CD8-positive, alpha-beta memory T cell (primary cell): ENCODE measurements around the gene KIZ. TPM values are rescaled to one million over a fixed set of nuclear protein-coding genes. Genes with fewer than 3 reads are reported as not detected.

Source experiments
- CTCF ChIA-PET: fragments of 350-600 bp; sonication (Branson Sonifier 250); formaldehyde crosslinking; loops from one replicate; lab custom pipeline; 2021; ENCODE audit warnings: antibody characterized with exemption; lab: Charles Lee
- POLR2A ChIA-PET: fragments of 350-600 bp; sonication (Branson Sonifier 250); formaldehyde crosslinking; loops from one replicate; lab custom pipeline; 2021; ENCODE audit warnings: antibody characterized with exemption; lab: Charles Lee
- DNase-seq, 5 donors: peaks; one replicate each; pipeline versions ENCODE4 v3.0.0 to v3.0.0-alpha.2; 2020 to 2022; ENCODE audit warnings: mixed read lengths in 1 of 5
- H3K27ac ChIP-seq: one replicate; pipeline ENCODE4 v1.7.0; 2013; ENCODE audit warnings: low read depth, mild to moderate bottlenecking, low read length, moderate library complexity
- H3K27me3 ChIP-seq: 2 replicates; pipeline ENCODE4 v1.7.0; 2013; ENCODE audit warnings: low read length, mild to moderate bottlenecking; ENCODE audit not compliant: insufficient read depth, poor library complexity, severe bottlenecking
- H3K36me3 ChIP-seq: 2 replicates; pipeline ENCODE4 v1.7.0; 2013; ENCODE audit warnings: mild to moderate bottlenecking, low read length, moderate library complexity; ENCODE audit not compliant: insufficient read depth
- H3K4me1 ChIP-seq: 2 replicates; pipeline ENCODE4 v1.7.0; 2013; ENCODE audit warnings: mild to moderate bottlenecking, low read length, moderate library complexity; ENCODE audit not compliant: insufficient read depth
- H3K4me3 ChIP-seq: 2 replicates; pipeline ENCODE4 v1.7.0; 2013; ENCODE audit warnings: mild to moderate bottlenecking, low read length
- H3K9me3 ChIP-seq: 2 replicates; pipeline ENCODE4 v1.7.0; 2013; ENCODE audit warnings: mild to moderate bottlenecking, low read length
- H3K27ac Mint-ChIP-seq, 8 donors: one replicate each; pipeline ENCODE4 v1.8.0; 2020 to 2021; ENCODE audit warnings: mixed read lengths in 8 of 8, mild to moderate bottlenecking in 6 of 8, inconsistent platforms in 3 of 8, moderate library complexity in 3 of 8
- H3K27me3 Mint-ChIP-seq, 2 donors: one replicate each; pipeline ENCODE4 v1.8.0; 2020 to 2021; ENCODE audit warnings: mixed read lengths in 2 of 2, mild to moderate bottlenecking in 1 of 2, moderate library complexity in 1 of 2
- H3K36me3 Mint-ChIP-seq, 3 donors: one replicate each; pipeline ENCODE4 v1.8.0; 2020 to 2021; ENCODE audit warnings: mixed read lengths in 3 of 3, inconsistent platforms in 1 of 3, mild to moderate bottlenecking in 1 of 3
- H3K4me1 Mint-ChIP-seq, 3 donors: one replicate each; pipeline ENCODE4 v1.8.0; 2020 to 2021; ENCODE audit warnings: mixed read lengths in 3 of 3, inconsistent platforms in 1 of 3, mild to moderate bottlenecking in 1 of 3
- H3K4me3 Mint-ChIP-seq, 7 donors: one replicate each; pipeline ENCODE4 v1.8.0; 2020 to 2021; ENCODE audit warnings: mixed read lengths in 7 of 7, mild to moderate bottlenecking in 6 of 7, moderate library complexity in 4 of 7, inconsistent platforms in 2 of 7
- H3K9me3 Mint-ChIP-seq, 5 donors: one replicate each; pipeline ENCODE4 v1.8.0; 2020 to 2022; ENCODE audit warnings: mixed read lengths in 5 of 5, mild to moderate bottlenecking in 3 of 5, moderate library complexity in 2 of 5, inconsistent platforms in 1 of 5
- polyA plus RNA-seq: library from polyadenylated mRNA; unstranded; fragments of 300-500 nt; fragmentation: Illumina TruSeq; gene quantifications from one replicate; pipeline ENCODE4 v1.2.3, GENCODE V29; 2021
- total RNA-seq, 2 experiments: library from RNA; stranded (reverse); gene quantifications; one replicate each; pipeline ENCODE4 v1.2.3, GENCODE V29; 2021

Gene KIZ
- total and polyA plus RNA-seq, 3 experiments from 2014 or later: 9.7 to 20.5 (median 13.3) TPM

- CTCF ChIA-PET: no interaction called here
- Histone ChIP-seq H3K27me3 (no peaks in the 10 kb centered on the region), H3K36me3 (no peaks in the 10 kb centered on the region), H3K4me1 (no peaks in the 10 kb centered on the region), H3K9me3 (no peaks in the 10 kb centered on the region), H3K27ac (no peak overlapping the region), H3K4me3 (no peak overlapping the region)
- H3K9me3 Mint-ChIP-seq: no peaks in the 10 kb centered on the region
- POLR2A ChIA-PET: no interaction called here
- H3K4me1 Mint-ChIP-seq: no peaks in the 10 kb centered on the region
- no peak overlapping the region for H3K27ac Mint-ChIP-seq
- H3K27me3 Mint-ChIP-seq: no peaks in the 10 kb centered on the region
- H3K4me3 Mint-ChIP-seq: peak overlapping the region in 1 of 7 donors; percentile 19
- DNase-seq: no peak
- H3K36me3 Mint-ChIP-seq: peaks cover 6 to 34% (median 25%) of the 10 kb centered on the region in 3 donors
Measured at GRCh38 chr20:21206584-21206983, 80.7 kb downstream of the KIZ start.

- no peaks in the 10 kb centered on the region for H3K4me1 Mint-ChIP-seq
- no peak overlapping the region for H3K4me3 Mint-ChIP-seq
- Histone ChIP-seq H3K27ac (no peak overlapping the region), H3K36me3 (no peaks in the 10 kb centered on the region), H3K4me1 (no peaks in the 10 kb centered on the region), H3K9me3 (no peaks in the 10 kb centered on the region), H3K4me3 (no peak overlapping the region), H3K27me3 (no peaks in the 10 kb centered on the region)
- no peaks in the 10 kb centered on the region for H3K9me3 Mint-ChIP-seq
- peak overlapping the region in 1 of 8 donors; percentile 35 for H3K27ac Mint-ChIP-seq
- POLR2A ChIA-PET: no interaction called here
- no peaks in the 10 kb centered on the region for H3K27me3 Mint-ChIP-seq
- no peak for DNase-seq
- H3K36me3 Mint-ChIP-seq: peaks cover 6 to 53% (median 26%) of the 10 kb centered on the region in 3 donors
- CTCF ChIA-PET: no interaction called here
Measured at GRCh38 chr20:21208999-21209398, 83.1 kb downstream of the KIZ start.

- DNase-seq: no peak
- H3K36me3 Mint-ChIP-seq: peaks cover 6 to 53% (median 25%) of the 10 kb centered on the region in 3 donors
- POLR2A ChIA-PET: no interaction called here
- H3K9me3 Mint-ChIP-seq: no peaks in the 10 kb centered on the region
- Histone ChIP-seq H3K27me3 (no peaks in the 10 kb centered on the region), H3K4me3 (no peak overlapping the region), H3K9me3 (no peaks in the 10 kb centered on the region), H3K36me3 (no peaks in the 10 kb centered on the region), H3K27ac (no peak overlapping the region), H3K4me1 (no peaks in the 10 kb centered on the region)
- CTCF ChIA-PET: no interaction called here
- no peaks in the 10 kb centered on the region for H3K27me3 Mint-ChIP-seq
- H3K4me1 Mint-ChIP-seq: no peaks in the 10 kb centered on the region
- H3K4me3 Mint-ChIP-seq: no peak overlapping the region
- no peak overlapping the region for H3K27ac Mint-ChIP-seq
Measured at GRCh38 chr20:21209668-21210067, 83.8 kb downstream of the KIZ start.

- H3K27ac Mint-ChIP-seq: no peak overlapping the region
- no peaks in the 10 kb centered on the region for H3K4me1 Mint-ChIP-seq
- ChIA-PET CTCF (no interaction called here), POLR2A (no interaction called here)
- peaks cover 0 to 51% (median 19%) of the 10 kb centered on the region in 3 donors for H3K36me3 Mint-ChIP-seq
- no peaks in the 10 kb centered on the region for H3K9me3 Mint-ChIP-seq
- no peaks in the 10 kb centered on the region for H3K27me3 Mint-ChIP-seq
- Histone ChIP-seq H3K4me3 (no peak overlapping the region), H3K27ac (no peak overlapping the region), H3K36me3 (no peaks in the 10 kb centered on the region), H3K4me1 (no peaks in the 10 kb centered on the region), H3K27me3 (no peaks in the 10 kb centered on the region), H3K9me3 (no peaks in the 10 kb centered on the region)
- H3K4me3 Mint-ChIP-seq: no peak overlapping the region
- DNase-seq: no peak
Measured at GRCh38 chr20:21213691-21214090, 87.8 kb downstream of the KIZ start.

GRCh38 chr20:21214431-21214830 lies 88.5 kb downstream of the KIZ start:
- no peak for DNase-seq
- Histone ChIP-seq H3K27ac (no peak overlapping the region), H3K27me3 (no peaks in the 10 kb centered on the region), H3K4me1 (no peaks in the 10 kb centered on the region), H3K4me3 (no peak overlapping the region), H3K36me3 (no peaks in the 10 kb centered on the region), H3K9me3 (no peaks in the 10 kb centered on the region)
- Mint-ChIP-seq H3K27ac (no peak overlapping the region), H3K4me1 (no peaks in the 10 kb centered on the region), H3K36me3 (peaks cover 0 to 53% (median 14%) of the 10 kb centered on the region in 3 donors), H3K27me3 (no peaks in the 10 kb centered on the region), H3K4me3 (no peak overlapping the region), H3K9me3 (no peaks in the 10 kb centered on the region)
- POLR2A ChIA-PET: no interaction called here
- CTCF ChIA-PET: no interaction called here

GRCh38 chr20:21219686-21220085 lies 93.8 kb downstream of the KIZ start:
- H3K4me1 ChIP-seq: no peaks in the 10 kb centered on the region
- no peak overlapping the region for H3K27ac ChIP-seq
- Mint-ChIP-seq H3K27ac (no peak overlapping the region), H3K9me3 (no peaks in the 10 kb centered on the region), H3K4me1 (no peaks in the 10 kb centered on the region), H3K27me3 (no peaks in the 10 kb centered on the region), H3K36me3 (peaks cover 0 to 39% (median 9%) of the 10 kb centered on the region in 3 donors), H3K4me3 (no peak overlapping the region)
- H3K27me3 ChIP-seq: no peaks in the 10 kb centered on the region
- no peaks in the 10 kb centered on the region for H3K36me3 ChIP-seq
- DNase-seq: no peak
- POLR2A ChIA-PET: no interaction called here
- no peaks in the 10 kb centered on the region for H3K9me3 ChIP-seq
- CTCF ChIA-PET: interaction anchor here (1.7 kb wide), 1 partner anchor 16 kb away, joined by 4 read pairs; no protein-coding TSS in a partner anchor
- no peak overlapping the region for H3K4me3 ChIP-seq

GRCh38 chr20:21224217-21224616 lies 98.3 kb downstream of the KIZ start:
- Mint-ChIP-seq H3K36me3 (peaks cover 0 to 54% (median 17%) of the 10 kb centered on the region in 3 donors), H3K4me3 (no peak overlapping the region), H3K27ac (no peak overlapping the region), H3K4me1 (no peaks in the 10 kb centered on the region), H3K27me3 (no peaks in the 10 kb centered on the region), H3K9me3 (no peaks in the 10 kb centered on the region)
- ChIA-PET CTCF (no interaction called here), POLR2A (no interaction called here)
- no peaks in the 10 kb centered on the region for H3K36me3 ChIP-seq
- no peaks in the 10 kb centered on the region for H3K4me1 ChIP-seq
- no peaks in the 10 kb centered on the region for H3K27me3 ChIP-seq
- H3K9me3 ChIP-seq: no peaks in the 10 kb centered on the region
- H3K27ac ChIP-seq: no peak overlapping the region
- DNase-seq: no peak
- no peak overlapping the region for H3K4me3 ChIP-seq

GRCh38 chr20:21225215-21225947 lies 99.5 kb downstream of the KIZ start:
- H3K36me3 Mint-ChIP-seq: peaks cover 0 to 64% (median 17%) of the 10 kb centered on the region in 3 donors
- no peak overlapping the region for H3K27ac ChIP-seq
- ChIA-PET POLR2A (no interaction called here), CTCF (interaction anchor here (1.2 kb wide), 1 partner anchor 10 kb away, joined by 3 read pairs; no protein-coding TSS in a partner anchor)
- H3K36me3 ChIP-seq: no peaks in the 10 kb centered on the region
- H3K27ac Mint-ChIP-seq: no peak overlapping the region
- no peaks in the 10 kb centered on the region for H3K4me1 ChIP-seq
- no peak overlapping the region for H3K4me3 Mint-ChIP-seq
- no peaks in the 10 kb centered on the region for H3K27me3 Mint-ChIP-seq
- no peaks in the 10 kb centered on the region for H3K4me1 Mint-ChIP-seq
- no peak for DNase-seq
- H3K4me3 ChIP-seq: no peak overlapping the region
- no peaks in the 10 kb centered on the region for H3K9me3 Mint-ChIP-seq
- H3K9me3 ChIP-seq: no peaks in the 10 kb centered on the region
- H3K27me3 ChIP-seq: no peaks in the 10 kb centered on the region
